ENCODE results near the gene KCNJ10.

Gene KCNJ10

DNA sequence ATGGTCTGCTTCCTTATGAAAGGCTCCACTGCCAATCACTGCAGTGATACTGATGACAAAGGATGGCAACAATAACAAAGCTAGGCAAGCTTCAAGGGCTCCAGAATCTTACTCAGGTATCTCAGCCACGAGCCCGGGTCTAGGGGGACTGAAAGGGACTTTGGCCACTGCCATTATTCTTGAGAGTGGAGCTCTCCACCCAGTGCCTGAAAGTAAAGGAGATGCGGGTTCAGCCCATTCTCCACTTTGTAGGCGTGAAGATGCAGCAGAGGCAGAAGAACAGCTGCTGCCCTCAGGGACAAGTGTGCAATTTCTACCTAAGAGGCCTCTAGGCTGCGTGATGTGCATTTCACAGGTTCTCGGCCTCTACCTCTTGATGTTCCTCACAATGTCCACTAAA lies 84.5 kb downstream of the KCNJ10 start:
- no peak for FAIRE-seq

DNA sequence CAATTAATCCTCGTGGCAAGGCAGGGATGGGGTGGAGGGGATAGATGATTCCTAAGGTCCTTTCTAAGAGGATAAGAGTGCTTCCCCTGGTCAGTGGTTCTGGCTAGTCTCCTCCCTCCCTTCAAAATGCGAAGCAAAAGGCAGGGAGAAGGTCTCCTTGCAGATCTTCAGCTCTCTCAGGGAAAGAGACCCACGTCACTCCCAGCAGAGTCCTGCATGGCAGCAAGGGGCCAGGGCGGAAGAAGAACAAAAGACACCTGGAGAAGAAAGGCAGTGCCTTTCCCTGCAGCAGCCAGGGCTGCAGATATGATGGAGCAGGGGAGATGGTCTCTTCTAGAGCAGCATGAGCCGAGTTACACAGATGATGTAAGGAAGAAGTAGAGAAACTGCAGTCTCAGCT lies 86.3 kb downstream of the KCNJ10 start:
- FAIRE-seq, result no peak

DNA sequence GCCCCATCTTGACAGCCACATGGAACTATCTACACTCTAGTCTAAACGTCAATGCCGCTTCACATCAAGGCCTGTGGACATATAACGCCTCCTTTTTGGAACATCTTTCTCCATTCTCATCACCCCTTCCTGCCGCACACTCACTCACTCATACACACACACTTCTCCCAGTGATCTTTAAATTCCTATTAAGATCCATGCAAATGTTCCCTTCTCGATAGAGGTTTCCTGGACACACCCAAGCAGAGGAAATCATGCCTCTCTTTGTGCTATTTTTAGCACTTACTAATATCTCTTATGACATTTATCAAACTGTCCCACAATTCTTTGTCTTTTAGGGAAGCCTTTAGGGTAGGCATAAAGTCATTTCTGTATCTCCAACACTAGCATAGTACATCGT lies 87.7 kb downstream of the KCNJ10 start:
- FAIRE-seq, result no peak

DNA sequence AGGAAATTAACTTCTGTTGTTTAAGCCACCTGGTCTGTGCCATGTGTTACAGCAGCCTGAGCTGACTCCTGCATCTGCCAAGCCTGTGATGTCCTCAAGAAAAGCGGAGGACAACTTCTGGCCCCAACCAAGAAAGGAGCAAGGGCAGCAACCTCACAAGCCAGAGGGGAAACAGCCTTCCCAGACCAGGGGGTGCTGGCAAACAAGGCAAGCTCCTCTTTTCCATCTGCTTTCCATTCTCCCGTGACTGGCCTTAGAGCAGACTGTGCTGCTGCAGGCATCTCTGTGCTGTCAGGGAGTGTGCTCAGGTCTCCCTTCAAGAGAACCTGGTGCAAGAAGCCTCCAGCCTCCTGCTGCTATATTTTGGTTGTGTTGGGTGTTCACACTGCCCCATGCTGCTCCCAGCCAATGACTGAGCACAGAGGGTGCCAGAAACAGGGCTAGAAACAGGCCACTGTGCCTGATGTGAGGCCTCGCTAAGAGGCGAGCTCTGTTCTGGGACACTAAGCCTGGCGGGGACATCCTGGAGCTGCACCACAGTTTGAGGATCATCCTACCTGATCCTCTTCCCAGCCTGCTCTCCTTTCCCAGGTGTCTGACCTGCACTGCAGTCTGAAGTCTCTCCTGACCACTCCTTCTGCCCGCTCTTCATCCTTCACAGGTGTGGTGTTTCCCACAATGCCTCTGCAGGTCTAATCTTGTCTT lies 88.5 kb downstream of the KCNJ10 start:
- FAIRE-seq, result no peak

DNA sequence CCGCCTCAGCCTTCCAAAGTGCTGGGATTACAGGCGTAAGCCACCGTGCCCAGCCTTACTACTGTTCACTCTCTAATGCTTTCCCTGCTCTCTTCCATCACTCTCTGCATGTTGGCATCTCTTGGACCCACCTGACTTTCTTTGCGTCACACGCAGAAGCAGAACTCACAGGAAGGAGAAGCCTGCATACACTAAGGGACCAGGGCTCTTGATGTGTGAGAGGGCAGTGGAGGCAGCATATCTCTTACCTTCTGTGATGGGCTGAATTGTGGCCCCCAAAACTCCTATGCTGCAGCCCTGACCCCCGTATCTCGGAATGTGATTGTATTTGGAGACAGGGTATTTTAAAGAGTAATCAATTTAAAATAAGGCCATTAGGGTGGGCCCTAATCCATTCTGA lies 89.2 kb downstream of the KCNJ10 start:
- no peak for FAIRE-seq

DNA sequence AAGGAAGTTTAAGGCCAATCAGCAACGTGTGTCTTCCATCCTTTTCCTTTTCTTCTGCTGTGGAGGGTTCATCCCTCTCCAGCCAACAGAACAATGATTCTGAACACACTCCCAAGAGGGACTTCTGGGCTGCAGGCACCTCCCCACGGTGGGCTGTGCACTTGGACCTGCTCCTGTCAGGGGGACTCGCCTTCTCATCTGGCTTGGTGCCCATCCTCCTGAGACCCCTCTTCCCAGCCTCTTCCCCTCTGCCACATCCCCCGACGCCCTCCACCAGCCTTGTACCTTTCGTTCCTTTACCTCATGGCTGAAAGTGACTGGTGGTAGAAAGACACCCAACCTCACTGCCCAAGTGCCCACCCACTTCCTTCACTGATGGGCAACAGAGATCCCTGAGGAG lies 89.9 kb downstream of the KCNJ10 start:
- no peak for FAIRE-seq

DNA sequence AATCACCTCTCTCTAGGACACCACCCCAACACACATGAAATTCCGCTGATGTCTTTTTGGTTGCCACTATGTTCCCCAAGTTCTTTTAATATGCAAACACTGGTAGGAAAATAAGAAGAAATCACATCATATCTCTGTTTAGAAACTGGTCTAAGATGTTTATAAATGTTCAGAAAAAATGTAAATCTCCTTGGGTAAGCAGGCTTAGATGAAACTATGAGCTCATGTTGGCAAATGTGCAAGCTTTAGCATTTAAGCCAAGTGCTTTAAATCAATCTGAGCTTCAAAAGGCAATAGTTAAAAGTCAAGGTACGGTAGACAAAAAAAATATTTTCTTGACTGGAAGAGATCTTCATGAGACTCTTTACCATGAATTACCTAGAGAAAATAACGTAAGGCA lies 90.7 kb downstream of the KCNJ10 start:
- FAIRE-seq, result no peak

DNA sequence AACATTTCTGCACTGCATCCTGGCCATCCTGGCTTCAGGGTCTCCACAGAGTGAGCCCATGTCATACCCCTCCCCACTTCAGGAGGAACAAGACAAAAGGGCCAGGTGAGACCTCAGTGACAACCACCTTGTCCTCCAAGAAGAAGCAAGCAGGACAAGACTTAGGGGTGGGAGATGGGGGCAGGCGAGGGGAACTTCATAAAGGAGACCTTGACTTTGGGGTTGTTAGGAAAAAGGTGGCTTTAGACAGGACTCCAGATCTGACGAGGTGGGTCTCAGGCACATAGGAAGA lies 91.9 kb downstream of the KCNJ10 start:
- no peak for FAIRE-seq

DNA sequence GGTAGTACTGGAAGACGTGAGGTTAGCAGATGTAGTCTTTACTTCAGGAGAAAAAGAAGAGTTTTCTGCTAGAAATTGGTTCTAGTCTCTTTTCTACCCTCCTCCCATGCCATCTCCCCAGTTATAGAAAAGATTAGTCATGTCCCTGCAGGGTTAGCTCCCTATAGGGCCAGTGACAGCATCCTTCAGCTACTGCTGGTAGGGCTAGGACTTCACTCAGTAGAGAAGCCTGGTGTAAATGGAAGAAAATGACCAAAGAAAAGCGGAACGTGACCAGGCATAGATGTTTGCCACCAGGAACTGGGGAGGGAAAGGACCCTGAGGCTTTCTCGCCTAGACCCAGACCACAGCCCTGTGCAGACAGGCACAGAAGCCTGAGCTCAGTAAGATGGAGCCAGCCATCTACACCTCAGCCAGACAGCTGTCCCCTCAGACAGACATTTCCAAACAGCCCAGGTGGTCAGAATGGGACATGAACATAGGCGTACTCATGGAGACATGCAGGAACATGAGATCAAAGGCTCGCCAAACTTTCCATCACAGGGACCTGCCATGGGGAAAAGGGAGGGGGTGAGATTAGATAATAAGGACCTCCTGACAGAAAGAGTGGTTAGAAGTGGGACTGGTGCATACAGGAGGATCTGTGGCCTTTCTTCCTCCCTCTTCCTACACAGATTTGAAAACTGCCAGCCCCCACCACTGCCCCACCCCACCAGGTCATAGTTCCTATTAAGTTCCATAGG lies 92.4 kb downstream of the KCNJ10 start:
- FAIRE-seq, result no peak

DNA sequence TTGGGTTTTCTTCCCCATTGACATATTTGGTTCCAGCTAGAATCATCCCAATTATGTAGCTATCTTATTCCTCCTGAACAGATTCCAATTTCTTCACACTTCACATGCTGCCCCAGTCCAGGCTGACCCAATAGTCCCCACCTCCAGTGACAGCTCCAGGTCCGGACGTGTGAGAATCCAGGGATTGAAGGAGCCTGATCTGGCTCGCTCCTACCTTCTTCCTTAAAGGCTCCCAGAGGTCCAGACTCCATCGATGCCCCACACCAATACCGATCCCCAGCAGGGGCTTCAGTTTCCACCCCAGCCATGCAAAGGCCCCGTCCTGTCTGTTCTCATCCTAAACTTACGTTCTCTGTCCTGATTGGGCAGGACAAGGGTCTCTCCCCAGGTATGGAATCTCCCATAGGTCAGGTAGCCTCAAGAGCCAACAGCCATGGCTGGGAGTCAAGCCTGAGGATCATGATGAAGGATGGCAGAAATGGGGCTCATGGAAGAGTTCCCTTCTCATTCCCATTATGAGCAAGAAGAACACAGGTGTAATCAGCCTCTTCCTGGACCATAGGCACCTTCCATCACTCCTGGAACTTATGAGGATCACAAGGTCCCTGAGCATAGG lies 95.5 kb downstream of the KCNJ10 start:
- no peak for FAIRE-seq

DNA sequence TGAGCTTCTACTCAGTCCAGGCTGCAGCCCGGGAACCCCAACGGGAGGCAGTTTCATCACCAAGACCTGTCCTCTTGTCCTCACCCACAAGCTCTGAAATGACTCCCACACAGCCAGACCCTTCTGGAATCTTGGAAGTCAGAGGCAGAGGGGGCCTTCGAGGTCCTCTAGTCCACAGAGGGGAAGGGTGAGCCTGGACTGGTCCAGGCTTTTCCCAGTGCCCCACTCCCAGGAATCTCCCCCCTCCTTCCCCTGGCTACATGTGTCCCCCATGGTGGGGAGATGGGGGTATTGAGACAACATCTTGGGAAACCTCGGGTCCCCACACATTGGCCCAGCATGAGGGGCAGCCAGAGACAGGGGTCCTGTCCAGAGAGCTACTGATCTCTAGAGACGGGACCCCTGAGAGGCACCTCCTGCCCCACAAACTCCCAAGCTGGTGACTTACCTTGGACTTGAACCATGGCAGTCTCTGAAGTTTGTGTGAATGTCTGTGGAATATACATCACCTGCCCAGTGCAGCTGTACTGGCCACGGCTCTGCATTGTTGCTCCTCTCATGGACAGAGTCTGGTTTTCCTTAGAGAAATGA lies 96.5 kb downstream of the KCNJ10 start:
- FAIRE-seq, result no peak

DNA sequence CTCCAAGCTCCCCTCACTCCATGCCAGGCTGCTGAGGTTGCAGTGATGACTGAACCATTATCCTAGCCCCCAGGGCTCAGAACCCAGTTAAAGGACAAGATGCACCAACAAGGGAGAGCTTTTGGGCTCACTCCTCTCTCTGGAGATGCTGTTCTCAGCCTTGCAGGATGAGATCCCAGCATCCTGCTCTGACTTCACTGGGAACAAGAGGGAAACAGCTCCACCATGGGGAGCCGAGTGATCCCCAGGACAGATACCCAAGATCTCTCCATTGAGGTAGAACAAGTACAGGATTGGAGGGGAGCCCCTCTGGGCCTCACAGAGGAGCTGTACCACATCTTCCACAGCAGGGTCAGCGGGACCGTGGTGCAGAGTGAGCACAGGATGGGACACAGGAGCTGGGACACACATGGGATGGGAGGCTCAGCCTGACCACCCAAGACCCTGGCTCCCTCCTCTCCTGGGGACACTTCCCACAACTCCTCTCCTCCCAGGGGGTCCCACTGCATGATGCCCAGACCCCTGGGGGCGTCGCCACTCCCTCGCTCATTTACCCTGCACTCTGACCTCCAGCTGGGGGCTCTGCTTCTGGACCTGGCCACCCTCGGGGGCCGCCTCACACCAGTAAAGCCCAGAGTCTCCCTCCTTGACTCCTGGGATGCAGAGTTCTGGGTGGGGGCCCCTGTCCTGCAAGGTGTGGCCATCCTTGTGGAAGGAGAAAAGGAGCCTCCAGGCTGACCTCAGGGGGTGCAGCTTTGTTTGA lies 97.3 kb downstream of the KCNJ10 start:
- no peak for FAIRE-seq

DNA sequence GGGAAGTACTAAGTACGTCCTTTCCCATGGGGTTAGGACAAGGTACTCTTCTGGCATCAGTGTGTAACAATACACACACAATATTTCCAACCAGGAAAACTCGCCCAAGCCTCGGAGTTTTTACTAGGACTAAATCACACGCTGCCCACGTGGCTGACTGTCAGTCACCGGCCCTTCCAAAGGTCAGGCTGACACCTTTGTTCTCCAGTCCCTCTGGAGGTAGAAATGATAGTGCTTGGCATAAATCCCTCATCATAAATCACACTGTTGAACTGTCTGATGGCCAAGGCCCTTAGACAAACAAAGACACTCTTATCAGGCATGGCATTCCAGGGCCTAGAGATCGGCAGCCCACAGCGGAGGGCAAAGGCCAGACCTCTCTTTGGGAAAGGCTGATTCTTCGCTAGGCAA lies 99.0 kb downstream of the KCNJ10 start:
- FAIRE-seq, result no peak

DNA sequence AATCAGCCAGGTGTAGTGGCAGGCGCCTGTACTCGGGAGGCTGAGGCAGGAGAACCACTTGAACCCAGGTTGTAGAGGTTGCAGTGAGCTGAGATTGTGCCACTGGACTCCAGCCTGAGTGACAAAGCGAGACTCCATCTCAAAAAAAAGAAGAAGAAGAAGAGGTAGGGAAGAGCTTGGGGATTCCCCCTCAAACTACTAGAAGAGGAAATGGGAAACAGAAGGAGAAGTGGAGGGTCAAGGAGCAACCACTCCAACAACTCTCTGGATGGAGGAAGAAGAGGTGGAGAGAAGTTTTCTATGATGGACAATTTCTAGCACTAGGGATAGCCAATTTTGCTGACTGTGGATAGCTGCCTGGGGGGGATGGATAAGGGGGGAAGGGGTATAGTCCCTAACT lies 101.1 kb downstream of the KCNJ10 start:
- no peak for FAIRE-seq

DNA sequence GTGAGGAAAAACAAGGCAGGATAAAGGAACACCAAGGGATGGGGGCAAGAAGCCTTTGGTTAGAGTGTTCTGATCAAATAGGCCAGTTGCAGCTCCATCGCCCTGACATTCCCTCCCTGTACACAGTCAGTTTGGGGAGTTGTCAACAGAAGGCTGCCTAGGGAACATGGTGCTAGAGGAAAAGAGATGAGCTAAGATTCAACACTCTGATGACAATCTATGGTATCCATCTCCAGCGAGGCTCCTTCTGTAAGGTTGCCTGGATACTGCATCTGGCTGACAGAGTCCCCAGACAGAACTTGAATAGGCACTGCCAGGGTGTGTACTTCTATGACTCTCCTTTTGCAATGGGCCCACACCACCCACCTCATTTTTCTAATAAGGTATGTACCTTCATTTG lies 104.7 kb downstream of the KCNJ10 start:
- no peak for FAIRE-seq

DNA sequence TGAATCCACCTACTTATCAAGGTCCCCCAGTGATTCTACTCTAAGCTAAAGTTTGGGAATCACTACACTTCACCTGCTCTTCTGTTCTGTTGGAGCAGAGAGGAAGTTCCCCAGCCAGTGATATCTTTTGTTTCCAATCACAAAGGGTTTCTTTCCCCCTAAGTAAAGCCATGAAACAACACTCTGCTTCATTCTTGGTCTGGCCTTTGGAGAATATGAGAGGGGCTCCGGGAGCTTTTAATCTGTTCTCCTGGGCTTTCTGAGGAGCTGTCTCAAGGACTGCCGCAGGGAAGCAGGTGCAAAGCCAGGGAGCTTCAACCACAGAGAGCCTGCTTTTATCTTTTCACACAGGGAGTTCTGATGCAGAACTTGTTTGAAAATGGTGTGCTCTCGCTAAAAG lies 105.8 kb downstream of the KCNJ10 start:
- no peak for FAIRE-seq

DNA sequence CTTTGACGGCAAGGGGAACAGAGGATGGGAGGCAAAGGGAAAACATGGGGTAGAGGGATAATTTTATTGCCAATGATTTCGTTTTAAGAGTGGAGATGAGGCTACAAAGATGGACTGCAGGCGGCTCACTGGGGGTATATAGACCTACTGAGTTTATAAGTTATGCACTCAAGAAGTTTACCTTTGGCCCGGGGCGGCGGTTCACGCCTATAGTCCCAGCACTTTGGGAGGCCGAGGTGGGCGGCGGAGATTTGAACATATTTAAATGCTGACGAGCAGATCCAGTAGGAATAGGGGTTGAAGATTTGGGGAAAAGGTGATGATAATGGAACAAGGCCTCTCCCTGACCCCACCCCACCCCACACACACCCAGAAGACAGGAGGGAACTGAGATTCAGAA lies 107.8 kb downstream of the KCNJ10 start:
- FAIRE-seq, result no peak

DNA sequence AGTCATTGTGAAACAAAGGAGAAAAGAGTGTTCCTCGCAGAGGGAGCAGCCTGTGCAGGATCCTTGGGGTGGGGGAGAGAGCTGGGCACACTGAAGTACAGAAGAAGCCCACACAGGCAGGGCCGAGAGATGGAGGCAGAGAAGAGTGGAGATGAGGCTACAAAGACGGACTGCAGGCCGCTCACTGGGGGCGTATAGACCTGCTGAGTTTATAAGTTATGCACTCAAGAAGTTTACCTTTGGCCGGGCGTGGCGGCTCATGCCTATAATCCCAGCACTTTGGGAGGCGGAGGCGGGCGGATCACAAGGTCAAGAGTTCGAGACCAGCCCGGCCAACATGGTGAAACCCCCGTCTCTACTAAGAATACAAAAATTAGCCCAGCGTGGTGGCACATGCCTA lies 108.3 kb downstream of the KCNJ10 start:
- no peak for FAIRE-seq

DNA sequence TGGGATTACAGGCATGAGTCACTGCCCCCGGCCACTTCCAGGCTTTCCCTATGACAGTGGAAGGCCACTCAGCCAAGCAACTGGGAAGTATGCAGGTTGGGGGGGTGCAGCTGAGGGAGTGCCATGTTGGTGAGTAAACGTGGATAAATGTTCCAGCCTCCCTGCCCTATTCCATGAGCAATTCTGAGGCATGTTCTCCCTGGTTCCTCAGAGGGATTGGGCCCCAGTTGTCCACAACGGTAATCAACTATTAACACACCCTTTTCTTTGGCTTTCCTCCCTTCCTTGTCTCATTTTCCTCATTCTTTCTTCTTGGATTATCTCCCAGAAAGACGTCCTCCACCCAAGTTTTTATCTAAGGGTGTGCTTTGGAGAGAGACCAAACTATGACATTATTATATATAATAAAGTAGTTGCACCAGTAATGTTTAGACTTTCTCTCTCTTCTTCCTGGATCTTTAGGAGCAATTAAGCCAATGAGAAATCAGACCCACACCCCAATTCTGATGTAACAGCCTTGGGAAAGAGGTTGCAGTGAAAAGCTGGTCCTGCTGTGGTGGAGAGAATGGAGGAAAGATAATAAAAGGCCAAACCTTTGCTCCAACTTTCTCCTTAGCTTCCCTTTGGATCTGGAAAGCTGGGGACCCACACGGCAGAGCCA lies 109.1 kb downstream of the KCNJ10 start:
- FAIRE-seq, result no peak

DNA sequence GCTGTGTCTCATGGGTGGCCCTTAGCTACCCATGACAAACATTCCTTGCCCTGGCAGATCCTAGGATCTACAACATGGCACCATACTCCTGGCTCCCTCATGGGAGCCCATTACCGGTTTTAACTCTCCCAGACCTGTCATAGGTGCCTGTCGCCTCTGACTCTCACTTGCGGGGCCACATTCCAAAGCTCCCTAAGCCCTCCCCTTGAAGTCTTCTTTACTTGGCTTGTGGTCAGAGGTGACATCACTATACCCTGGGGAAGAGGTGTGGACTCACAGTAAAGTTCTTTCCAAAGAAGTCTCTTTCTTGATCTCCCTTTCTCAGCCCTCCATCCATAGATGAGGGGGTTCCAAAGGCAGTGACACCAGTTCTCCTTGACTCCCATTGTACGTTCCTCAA lies 110.5 kb downstream of the KCNJ10 start:
- FAIRE-seq, result no peak

DNA sequence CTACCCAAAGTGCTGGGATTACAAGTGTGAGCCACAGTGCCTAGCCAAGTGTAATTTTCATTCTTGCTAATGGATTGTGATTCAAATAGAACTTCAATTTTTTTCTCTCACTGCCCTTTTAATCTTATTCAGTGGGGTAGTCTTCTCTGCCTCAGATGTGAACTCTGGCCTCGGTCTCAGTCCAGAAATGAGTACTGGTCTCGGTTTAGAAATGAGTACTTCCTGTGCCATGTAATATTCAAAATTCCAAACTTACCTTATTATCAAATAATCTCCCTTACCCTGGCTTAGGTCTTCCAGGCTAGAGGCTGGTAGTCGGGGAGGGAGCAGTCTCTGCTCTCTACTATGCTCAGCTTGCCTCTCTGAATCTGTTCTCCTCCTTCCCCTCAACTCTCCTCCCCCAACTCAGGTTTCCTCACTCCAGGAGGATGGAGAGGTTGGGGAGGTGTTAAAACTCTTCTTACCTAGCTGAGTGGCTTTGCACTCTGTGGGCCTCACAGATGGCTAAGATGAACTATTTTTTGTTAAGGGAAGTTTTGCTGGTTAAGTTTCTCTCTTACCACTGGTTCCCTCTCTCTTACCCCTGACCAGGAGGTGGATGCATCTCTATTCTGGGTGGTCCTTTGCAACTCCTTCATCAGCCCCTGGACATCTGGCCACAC lies 111.1 kb downstream of the KCNJ10 start:
- no peak for FAIRE-seq

DNA sequence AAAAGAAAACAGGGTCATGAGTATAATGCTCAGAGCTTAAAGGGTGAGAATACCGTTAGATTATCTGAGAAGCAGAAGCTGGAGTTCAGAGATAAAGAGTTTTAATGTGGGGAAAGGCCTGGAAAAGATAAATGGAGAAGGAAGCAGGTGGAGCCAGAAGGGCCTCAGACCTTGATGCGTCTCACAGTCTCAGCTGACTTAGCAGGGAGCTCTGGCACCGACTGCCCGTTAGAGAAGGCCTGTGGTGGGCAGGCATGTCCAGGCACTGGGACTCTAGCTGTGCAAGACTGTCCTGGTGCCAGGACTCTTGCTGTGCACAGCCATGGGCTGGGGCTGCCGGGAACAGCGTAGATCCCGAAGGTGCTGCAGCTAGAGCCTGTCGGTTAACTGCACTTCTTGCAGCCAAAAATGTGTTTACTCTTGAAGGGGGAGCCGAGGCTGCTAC lies 112.1 kb downstream of the KCNJ10 start:
- no peak for FAIRE-seq

Measured in TTC549 (cell line).